C4-2B (cell line): Measurements from ENCODE around the gene FMNL2.

Experiments
- H3K27ac ChIP-seq: fragments of 450-650 bp; 2 replicates; pipeline ENCODE4 v1.5.1; 2017
- ZFX ChIP-seq: fragments of 450-650 bp; IDR thresholded peaks from 2 replicates; pipeline ENCODE4 v1.6.1; 2017
- TF ChIP-seq, protein P1 (sequence below): fragments of 450-650 bp; conservative IDR thresholded peaks from 2 replicates; pipeline ENCODE4 v1.5.1; 2017; ENCODE audit warnings: mild to moderate bottlenecking

Gene FMNL2

DNA sequence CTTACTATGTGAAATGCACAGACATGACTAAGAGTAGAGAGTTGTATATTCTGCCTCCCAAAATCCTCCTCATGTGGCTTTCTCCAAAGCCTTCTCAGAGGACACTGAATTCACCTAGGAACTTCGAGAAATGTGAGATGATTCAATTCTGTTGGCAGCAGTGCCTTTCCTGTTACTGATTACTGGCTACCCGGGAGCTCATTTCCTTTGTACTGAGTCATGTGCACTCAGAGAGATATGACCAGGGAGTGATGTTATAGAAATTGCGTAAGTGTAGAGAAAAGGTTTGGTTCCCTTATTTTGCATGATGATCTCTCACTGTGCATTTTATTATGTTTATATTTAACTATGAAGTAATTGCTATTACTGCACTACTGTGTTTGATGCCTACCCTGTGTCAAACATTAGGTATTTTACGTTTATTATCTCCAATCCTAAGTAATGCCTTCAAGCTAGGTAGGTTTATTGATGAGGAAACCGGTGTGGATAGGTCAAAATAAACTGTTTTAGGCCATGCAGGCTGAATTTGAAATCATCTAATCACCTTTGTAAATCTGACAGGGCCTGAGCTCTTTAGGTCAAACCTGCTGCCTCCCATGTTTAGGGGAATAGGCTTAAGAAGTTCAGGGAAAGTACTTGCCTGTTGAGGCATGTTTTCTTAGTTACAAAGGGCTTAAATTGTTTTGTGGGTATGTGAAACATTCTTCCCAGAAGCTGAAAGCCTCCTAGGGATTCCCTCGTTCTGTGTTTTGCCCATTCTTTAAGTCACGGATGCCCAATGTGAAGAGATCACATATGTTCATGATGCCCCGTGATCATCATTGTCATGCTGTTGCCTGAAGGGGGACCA is 86.8 kb downstream of the FMNL2 start:
- no peak for TF ChIP-seq ZFX
- TF ChIP-seq, protein P1, sequence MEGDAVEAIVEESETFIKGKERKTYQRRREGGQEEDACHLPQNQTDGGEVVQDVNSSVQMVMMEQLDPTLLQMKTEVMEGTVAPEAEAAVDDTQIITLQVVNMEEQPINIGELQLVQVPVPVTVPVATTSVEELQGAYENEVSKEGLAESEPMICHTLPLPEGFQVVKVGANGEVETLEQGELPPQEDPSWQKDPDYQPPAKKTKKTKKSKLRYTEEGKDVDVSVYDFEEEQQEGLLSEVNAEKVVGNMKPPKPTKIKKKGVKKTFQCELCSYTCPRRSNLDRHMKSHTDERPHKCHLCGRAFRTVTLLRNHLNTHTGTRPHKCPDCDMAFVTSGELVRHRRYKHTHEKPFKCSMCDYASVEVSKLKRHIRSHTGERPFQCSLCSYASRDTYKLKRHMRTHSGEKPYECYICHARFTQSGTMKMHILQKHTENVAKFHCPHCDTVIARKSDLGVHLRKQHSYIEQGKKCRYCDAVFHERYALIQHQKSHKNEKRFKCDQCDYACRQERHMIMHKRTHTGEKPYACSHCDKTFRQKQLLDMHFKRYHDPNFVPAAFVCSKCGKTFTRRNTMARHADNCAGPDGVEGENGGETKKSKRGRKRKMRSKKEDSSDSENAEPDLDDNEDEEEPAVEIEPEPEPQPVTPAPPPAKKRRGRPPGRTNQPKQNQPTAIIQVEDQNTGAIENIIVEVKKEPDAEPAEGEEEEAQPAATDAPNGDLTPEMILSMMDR: no peak
- H3K27ac ChIP-seq: no peak overlapping the region

DNA sequence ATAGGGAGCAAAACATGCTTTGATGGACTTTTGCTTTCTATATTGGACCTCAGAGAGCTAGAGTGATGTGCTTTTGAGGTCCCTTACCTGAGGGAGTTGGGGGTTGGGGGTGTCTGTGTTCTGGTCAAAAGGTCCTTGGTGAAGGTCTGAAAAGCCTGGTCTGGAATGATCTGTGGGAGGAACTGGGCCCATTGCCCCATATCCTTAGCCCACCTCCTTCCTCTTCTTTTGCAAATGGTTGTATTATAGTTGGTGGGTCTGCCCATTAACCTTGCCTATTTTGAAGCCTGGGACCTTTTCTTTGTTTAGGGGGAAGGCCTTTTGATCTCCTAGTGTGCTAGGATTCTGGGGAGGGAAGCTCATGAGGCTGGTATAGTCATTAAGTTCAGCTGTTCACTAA is 88.7 kb downstream of the FMNL2 start:
- no peak overlapping the region for H3K27ac ChIP-seq
- TF ChIP-seq ZFX: no peak
- TF ChIP-seq, protein P1: no peak

DNA sequence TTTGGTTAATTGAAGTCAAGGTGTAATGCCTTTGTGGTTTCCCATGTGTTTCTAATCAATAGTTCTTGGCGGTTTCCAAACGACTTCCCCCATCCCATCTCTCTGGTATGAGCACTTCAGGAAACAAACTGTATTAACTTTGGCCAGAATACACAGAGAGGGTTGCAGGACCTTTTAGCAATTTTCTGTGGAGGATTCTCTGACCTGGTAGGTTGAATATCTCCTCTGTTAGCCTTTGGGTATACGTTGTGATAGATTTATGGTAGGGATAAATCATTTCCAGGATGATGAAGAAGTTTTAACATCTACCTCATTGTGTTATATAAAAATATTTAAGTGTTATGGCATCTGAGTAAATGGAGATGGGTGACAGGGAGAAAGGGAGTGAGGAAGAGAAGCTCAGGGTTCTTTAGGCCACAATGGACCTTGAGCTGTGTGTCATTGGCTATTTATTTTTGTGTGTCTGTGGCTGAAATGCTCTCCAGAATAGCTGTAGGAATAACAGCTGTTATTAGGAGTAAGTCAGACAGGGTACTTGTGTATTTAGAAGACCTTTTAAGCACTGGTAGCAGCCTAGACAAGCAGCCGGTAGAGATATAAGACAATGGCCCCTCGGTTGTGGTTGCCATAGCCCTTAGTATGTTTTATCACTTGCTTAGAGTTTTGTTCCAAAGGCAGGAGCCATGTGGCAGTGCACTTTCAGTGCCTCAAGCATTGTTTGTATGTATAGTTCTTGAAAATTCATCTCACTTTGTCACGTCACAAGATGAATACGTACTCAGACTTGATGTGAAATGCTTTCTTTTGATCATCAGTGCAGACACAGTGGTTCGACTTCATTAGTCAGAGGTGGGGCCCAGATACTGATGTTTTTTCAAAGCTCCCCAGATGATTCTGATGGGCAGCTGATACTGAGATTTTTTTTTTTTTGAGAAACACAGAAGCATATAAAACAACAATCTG is 91.1 kb downstream of the FMNL2 start:
- TF ChIP-seq, protein P1: no peak
- TF ChIP-seq ZFX: no peak
- no peak overlapping the region for H3K27ac ChIP-seq

DNA sequence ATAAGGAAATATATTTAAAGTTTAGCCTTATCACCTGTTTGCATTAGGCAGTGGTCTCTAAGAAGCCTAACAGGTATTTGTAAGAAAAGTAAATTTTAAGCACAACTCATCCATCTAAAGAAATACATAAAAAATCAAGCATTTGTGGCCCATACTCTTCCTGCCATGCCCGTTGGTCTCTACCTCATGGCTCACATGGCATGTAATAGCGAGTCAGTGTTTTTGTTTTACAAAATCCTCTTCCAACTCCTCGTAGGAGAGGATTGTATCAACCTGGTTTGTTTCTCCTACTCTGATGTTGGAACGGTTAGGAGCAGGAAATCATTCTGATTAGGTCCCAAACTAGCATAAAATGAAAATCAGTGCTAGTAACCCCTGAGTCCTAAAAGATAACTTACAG is 91.8 kb downstream of the FMNL2 start:
- H3K27ac ChIP-seq: no peak overlapping the region
- TF ChIP-seq, protein P1: no peak
- no peak for TF ChIP-seq ZFX

DNA sequence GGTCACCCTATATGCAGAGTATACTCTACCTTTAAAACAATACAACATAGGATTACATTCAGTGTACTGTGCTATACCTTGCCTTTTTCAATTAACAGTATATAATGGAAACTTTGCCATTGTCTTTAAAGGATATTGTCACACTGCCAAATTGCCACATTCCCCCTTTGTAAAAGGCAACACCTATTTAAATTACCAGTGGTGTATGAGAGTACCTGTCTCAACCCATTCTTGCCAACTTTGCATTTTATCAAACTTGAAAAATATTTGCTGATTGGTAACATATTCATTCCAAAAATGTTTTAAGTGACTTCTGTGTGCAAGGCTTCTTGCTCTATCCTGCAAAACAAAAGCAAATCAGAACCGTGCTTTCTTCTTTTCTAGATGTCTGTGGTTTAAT is 92.9 kb downstream of the FMNL2 start:
- no peak for TF ChIP-seq ZFX
- TF ChIP-seq, protein P1: no peak
- H3K27ac ChIP-seq: no peak overlapping the region

DNA sequence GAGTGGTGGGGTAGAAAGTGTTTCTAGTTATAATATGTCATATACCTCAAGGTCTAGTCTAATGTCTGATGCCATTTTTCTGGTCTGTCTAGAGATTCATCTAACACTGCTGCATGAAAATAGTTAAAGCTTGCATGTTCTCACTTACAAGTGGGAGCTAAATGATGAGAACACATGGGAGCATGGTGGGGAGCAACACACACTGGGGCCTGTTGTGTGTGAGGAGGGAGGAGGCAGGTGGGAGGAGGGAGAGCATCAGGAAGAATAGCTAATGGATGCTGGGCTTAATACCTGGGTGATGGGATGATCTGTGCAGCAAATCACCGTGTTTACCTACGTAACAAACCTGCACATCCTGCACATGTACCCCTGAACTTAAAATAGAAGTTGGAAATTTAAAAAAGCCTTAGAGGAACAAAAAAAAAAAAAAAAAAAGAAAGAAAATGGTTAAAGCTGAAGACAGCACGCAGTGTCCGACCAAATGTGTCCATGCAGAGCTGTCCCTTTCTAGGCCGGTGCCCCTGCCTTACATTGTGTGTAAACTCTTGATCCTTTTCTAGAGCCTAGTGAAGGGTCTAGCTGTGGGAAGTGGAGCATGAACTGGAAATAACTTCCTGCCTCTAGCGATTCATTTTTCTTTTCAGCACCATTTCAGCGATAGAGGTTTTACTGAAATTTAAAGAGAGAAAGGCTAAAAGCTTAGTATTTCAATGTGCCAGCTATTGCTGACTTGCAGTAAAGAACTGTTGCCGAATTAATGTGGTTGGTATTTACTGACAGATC is 94.0 kb downstream of the FMNL2 start:
- H3K27ac ChIP-seq: no peak overlapping the region
- TF ChIP-seq ZFX: no peak
- TF ChIP-seq, protein P1: no peak
